Pancreas (tissue), 10 donors: ENCODE results near the gene SMARCC2. TPM values are rescaled to one million over a fixed set of nuclear protein-coding genes. Genes with fewer than 3 reads are reported as not detected.
A peak's percentile ranks its signal among the peaks of the same experiment; 100 is the strongest.

Source experiments
- ATAC-seq, 4 donors: fragments of 200-7000 bp; cut with Tn5 transposase; one replicate each; pipeline versions ENCODE4 v1.8.0 to v1.9.1; 2020; ENCODE audit warnings: mild to moderate bottlenecking in 4 of 4, moderate library complexity in 4 of 4
- DNase-seq, 6 donors: peaks; one replicate each; pipeline ENCODE4 v3.0.0-alpha.2; 2020
- FAIRE-seq: peaks from 2 replicates; lab custom pipeline; 2012; peaks lifted over from hg19 to GRCh38; lab: Jason Lieb, UNC
- H3K27ac ChIP-seq, 4 donors: fragments of 200-600 bp; sonication (generic); 1 replicate in 3 of 4; 2 replicates in 1 of 4; pipeline versions ENCODE4 v1.5.0 to v1.8.0; 2020
- H3K27me3 ChIP-seq, 4 donors: fragments of 200-600 bp; one replicate each; pipeline ENCODE4 v1.8.0; 2021
- H3K36me3 ChIP-seq, 3 donors: fragments of 200-600 bp; sonication (generic) in 1 of 3; one replicate each; pipeline versions ENCODE4 v1.5.0 to v1.8.0; 2020 to 2021
- H3K4me1 ChIP-seq, 3 donors: fragments of 200-600 bp; one replicate each; pipeline ENCODE4 v1.8.0; 2021
- H3K4me3 ChIP-seq, 4 donors: fragments of 200-600 bp; sonication (generic) in 2 of 4; one replicate each; pipeline versions ENCODE4 v1.5.0 to v1.8.0; 2020 to 2021
- H3K9me3 ChIP-seq, 4 donors: fragments of 200-600 bp; one replicate each; pipeline ENCODE4 v1.8.0; 2021
- CTCF ChIP-seq, 4 donors: fragments of 200-600 bp; sonication (generic) in 3 of 4; IDR thresholded peaks; one replicate each; pipeline versions ENCODE4 v1.5.0 to v1.8.0; 2021; ENCODE audit warnings: antibody characterized with exemption in 4 of 4
- WGBS, 2 donors: extraction: QIAGEN DNeasy Blood & Tissue Kit; methylation state at CpG; one replicate each; pipeline ENCODE4 v1.1.7; 2013; 5-methylcytosine and 5-hydroxymethylcytosine counted together
- intact Hi-C, 3 donors: fragments of 100-400 bp; cut with DNase I; formaldehyde crosslinking; loops; one replicate each; pipeline versions ENCODE4 v1.11.1 to v1.14.2; 2022
- polyA plus RNA-seq, 2 donors: library from polyadenylated mRNA; stranded (reverse); fragments of 200-250 nt; gene quantifications; one replicate each; pipeline ENCODE4 v1.2.3, GENCODE V29; 2013
- total RNA-seq, 6 donors: library from RNA; stranded (reverse); fragmentation: NEBNext Ultra II Directional in 4 of 6; extraction: Animal tissue kit (Norgen Biotek cat#: 25700) in 4 of 6; gene quantifications; one replicate each; pipeline versions ENCODE4 v1.2.1 to v1.2.4, GENCODE V29; 2021 to 2023
- donor health status: healthy with polysubstance abuse.
- donor health status: DM: no; HTN: no; CAD: no; lungs with moderate emphysema.
- donor health status: DM: no; HTN: no; CAD: no.
- donor health status: control.
- donor health status: control.
- donor health status: Bipolar disorder and iron deficiency.
- donor health status: DM: yes; HTN: yes; CAD: no.
- donor health status: DM: no; HTN: no; CAD: no.
- donor health status: DM: no; HTN: no; CAD: no.
- donor health status: DM: yes; HTN: yes; CAD: no.

The SMARCC2 gene
- total and polyA plus RNA-seq, 8 donors: 26.3 to 64.5 (median 38.2) TPM

DNA sequence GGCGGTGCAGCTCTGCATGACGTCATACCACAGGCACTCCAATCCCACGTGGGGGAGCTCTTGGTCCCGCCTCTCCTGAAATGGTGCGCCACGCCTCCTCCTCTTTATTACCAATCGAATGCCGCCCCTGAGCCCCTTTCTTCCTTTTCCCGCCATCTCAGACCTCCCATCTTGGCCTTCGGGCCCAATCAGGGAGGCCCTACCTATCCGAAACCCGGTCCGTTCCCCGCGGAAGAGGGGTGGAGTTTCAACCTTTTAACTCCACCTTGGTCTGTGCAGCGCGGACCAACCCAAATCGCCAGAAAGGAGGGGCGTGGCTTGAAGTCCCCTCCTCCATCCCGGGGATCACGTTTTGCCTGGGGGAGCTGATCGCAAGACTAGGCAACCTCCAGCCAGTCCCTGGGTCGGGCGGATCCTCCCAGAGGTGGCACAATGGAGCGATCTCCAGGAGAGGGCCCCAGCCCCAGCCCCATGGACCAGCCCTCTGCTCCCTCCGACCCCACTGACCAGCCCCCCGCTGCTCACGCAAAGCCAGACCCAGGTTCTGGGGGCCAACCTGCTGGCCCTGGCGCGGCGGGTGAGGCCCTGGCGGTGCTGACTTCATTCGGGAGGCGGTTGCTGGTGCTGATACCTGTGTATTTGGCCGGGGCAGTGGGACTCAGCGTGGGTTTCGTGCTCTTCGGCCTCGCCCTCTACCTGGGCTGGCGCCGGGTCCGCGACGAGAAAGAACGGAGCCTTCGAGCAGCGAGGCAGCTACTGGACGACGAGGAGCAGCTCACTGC lies 61.2 kb downstream of the SMARCC2 start, which contains the start of gene ESYT1:
Gene ESYT1, plus strand, starts transcription at position 380 of the 782 bp plus-strand sequence. Its CDS starts 53 bp downstream, at position 433.
- intact Hi-C loops: loop anchor here in 1 of 3 donors (2.0 to 10.0 kb wide), 2 partner anchors 61 to 327 kb away; partner anchors contain the start of genes MIP and SMARCC2
- ATAC-seq (peak; percentile 86 to 92 (median 89)), FAIRE-seq (peak; percentile 92), DNase-seq (peak; percentile 92 to 99 (median 99))
- Histone ChIP-seq H3K9me3 (no peaks in the 10 kb centered on the region), H3K4me1 (peaks cover 10 to 27% (median 12%) of the 10 kb centered on the region in 3 donors), H3K27ac (peak within 1 kb of the TSS; percentile 67 to 91 (median 80)), H3K36me3 (peaks cover 3 to 25% (median 4%) of the 10 kb centered on the region in 3 donors), H3K27me3 (no peaks in the 10 kb centered on the region), H3K4me3 (peak within 1 kb of the TSS; percentile 64 to 82 (median 76))
- TF ChIP-seq CTCF (IDR thresholded peaks at IDR 0.05): no peak
- WGBS, 2 donors: 0% methylated on average over 48 to 49 of the region's 49 CpGs

GRCh38 chr12:56127485-56127887 lies 61.8 kb downstream of the SMARCC2 start:
- H3K27ac ChIP-seq: peak overlapping the region; percentile 47 to 91 (median 67)

DNA sequence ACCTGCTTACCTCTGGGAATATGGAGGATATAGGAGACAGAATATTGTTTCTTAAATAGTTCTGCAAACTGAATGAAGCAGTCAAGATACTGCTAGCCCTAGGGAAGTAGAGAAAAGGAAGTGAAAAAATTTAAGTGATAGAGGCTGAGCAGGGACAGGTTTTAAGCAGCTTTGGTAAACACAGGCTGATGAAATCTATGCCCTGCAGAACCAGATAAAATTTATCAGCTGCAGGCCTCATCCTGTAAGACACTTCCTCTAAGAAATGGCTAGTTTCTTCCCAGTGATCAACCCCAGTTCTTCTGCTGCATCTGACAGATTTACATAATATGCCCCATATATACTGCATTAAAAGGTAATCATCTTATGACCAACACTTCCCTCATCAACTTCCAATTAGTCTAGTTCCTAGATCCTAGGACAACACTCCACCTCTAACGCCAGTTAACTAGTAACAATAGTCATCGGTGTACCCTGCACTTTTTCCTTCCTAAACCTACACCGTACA lies 62.5 kb downstream of the SMARCC2 start:
- no peaks in the 10 kb centered on the region for H3K27me3 ChIP-seq
- H3K36me3 ChIP-seq: peaks cover 0 to 13% (median 0%) of the 10 kb centered on the region in 3 donors
- H3K4me3 ChIP-seq: no peak overlapping the region
- H3K4me1 ChIP-seq: peaks cover 10 to 27% (median 12%) of the 10 kb centered on the region in 3 donors
- intact Hi-C loops: loop anchor here in 1 of 3 donors (2.0 to 10.0 kb wide), 2 partner anchors 62 to 328 kb away; partner anchors contain the start of genes MIP and SMARCC2
- TF ChIP-seq CTCF (IDR thresholded peaks at IDR 0.05): no peak
- WGBS, 2 donors: 34 to 42% methylated on average over 3 of the region's 3 CpGs
- no peak for ATAC-seq
- H3K9me3 ChIP-seq: no peaks in the 10 kb centered on the region
- no peak for DNase-seq
- peak overlapping the region; percentile 49 to 91 (median 70) for H3K27ac ChIP-seq
- no peak for FAIRE-seq

More at GRCh38 chr12:56127485-56127887, 61.8 kb downstream of the SMARCC2 start:
- no peaks in the 10 kb centered on the region for H3K27me3 ChIP-seq
- H3K36me3 ChIP-seq: peaks cover 2 to 19% (median 4%) of the 10 kb centered on the region in 3 donors
- H3K4me3 ChIP-seq: peak overlapping the region in 2 of 4 donors; percentile 24 to 31
- no peak for ATAC-seq
- no peak for TF ChIP-seq CTCF (IDR thresholded peaks at IDR 0.05)
- 1% methylated on average over 8 of the region's 8 CpGs for WGBS, 2 donors
- no peak for DNase-seq
- no peak for FAIRE-seq
- no peaks in the 10 kb centered on the region for H3K9me3 ChIP-seq
- peaks cover 10 to 27% (median 12%) of the 10 kb centered on the region in 3 donors for H3K4me1 ChIP-seq
- intact Hi-C loops: loop anchor here in 1 of 3 donors (2.0 to 10.0 kb wide), 2 partner anchors 61 to 327 kb away; partner anchors contain the start of genes MIP and SMARCC2

DNA sequence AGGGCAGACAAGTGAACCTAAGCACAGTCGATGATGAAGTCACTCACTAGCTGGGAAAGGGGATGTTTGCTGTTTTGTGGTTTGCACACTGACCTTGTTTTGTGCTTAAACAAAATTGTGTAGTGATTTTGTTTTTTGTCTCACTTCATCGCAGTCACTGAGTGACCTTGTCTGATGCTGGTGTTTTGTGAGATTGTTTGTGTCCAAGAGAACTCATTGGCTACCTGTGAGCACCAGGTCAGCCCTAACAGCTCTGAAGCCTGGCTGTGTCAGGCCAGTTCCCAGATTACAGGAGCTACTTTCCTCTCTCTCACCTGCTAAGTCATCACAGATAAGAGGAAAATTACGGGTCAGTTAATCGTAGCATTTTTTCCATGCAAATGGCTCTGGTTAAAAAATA lies 65.2 kb downstream of the SMARCC2 start:
- ATAC-seq (no peak), DNase-seq (no peak), FAIRE-seq (no peak)
- TF ChIP-seq CTCF (IDR thresholded peaks at IDR 0.05): no peak
- Histone ChIP-seq H3K9me3 (no peaks in the 10 kb centered on the region), H3K4me3 (no peak overlapping the region), H3K36me3 (peaks cover 0 to 8% (median 0%) of the 10 kb centered on the region in 3 donors), H3K27me3 (no peaks in the 10 kb centered on the region), H3K27ac (peak overlapping the region in 1 of 4 donors; percentile 12), H3K4me1 (peaks cover 12 to 28% (median 18%) of the 10 kb centered on the region in 3 donors)
- WGBS, 2 donors: 28 to 39% methylated on average over 4 of the region's 4 CpGs
- intact Hi-C loops: loop anchor here in 2 of 3 donors (5.0 to 10.0 kb wide), 2 partner anchors 63 to 331 kb away; partner anchors contain the start of genes MIP (in 1 of the 2) and SMARCC2 (in 1 of the 2)
